Activated naive CD8-positive, alpha-beta T cell treated with anti-CD3 and anti-CD28 coated beads for 36 hours (primary cell): ENCODE measurements around the gene EXOC8. TPM values are rescaled to one million over a fixed set of nuclear protein-coding genes. Genes with fewer than 3 reads are reported as not detected.
"Not testable (repeated sequence)": the region's sequence is repeated elsewhere in the genome, so short reads cannot be mapped to it uniquely, and the experiment has no call there.

Source experiments
- DNase-seq: peaks from one replicate; pipeline ENCODE4 v3.0.0; 2021
- H3K27ac Mint-ChIP-seq: one replicate; pipeline ENCODE4 v1.8.0; 2022; ENCODE audit warnings: mild to moderate bottlenecking, moderate library complexity, mixed read lengths
- H3K27me3 Mint-ChIP-seq: one replicate; pipeline ENCODE4 v1.8.0; 2022; ENCODE audit warnings: mild to moderate bottlenecking, mixed read lengths
- H3K36me3 Mint-ChIP-seq: one replicate; pipeline ENCODE4 v1.8.0; 2021; ENCODE audit warnings: mild to moderate bottlenecking, mixed read lengths
- H3K4me1 Mint-ChIP-seq: one replicate; pipeline ENCODE4 v1.8.0; 2021; ENCODE audit warnings: mixed read lengths
- H3K4me3 Mint-ChIP-seq: one replicate; pipeline ENCODE4 v1.8.0; 2022; ENCODE audit warnings: mild to moderate bottlenecking, moderate library complexity, mixed read lengths
- H3K9me3 Mint-ChIP-seq: one replicate; pipeline ENCODE4 v1.8.0; 2022; ENCODE audit warnings: mixed read lengths
- total RNA-seq, 2 experiments: library from RNA; stranded (reverse); gene quantifications; one replicate each; pipeline ENCODE4 v1.2.3, GENCODE V29; 2021

EXOC8 gene
- total RNA-seq, 2 experiments from 2014 or later = 12.6 to 13.0 TPM

DNA sequence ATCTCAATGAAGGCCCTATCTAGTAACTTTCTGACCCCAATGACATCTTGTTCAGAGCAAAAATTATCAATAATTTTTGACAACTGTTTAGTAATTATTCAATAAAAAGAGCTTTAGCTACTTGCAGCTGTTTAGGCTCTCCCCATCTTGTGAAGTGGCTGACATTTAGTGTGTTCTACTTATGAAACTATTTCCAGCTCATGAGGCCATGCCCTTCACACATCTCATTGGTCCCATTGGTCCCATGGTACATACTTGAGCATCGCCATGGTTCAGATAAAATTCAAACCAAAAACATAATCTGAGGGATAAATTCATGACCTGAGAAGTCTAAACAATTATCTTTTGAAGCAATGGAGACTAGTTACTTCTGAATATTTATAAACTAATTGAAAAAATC is 24.7 kb upstream of the EXOC8 start:
- Mint-ChIP-seq H3K4me1 (peaks cover 4% of the 10 kb centered on the region), H3K4me3 (no peak overlapping the region), H3K27ac (no peak overlapping the region), H3K9me3 (no peaks in the 10 kb centered on the region), H3K36me3 (peaks cover 10% of the 10 kb centered on the region), H3K27me3 (no peaks in the 10 kb centered on the region)
- DNase-seq = no peak

DNA sequence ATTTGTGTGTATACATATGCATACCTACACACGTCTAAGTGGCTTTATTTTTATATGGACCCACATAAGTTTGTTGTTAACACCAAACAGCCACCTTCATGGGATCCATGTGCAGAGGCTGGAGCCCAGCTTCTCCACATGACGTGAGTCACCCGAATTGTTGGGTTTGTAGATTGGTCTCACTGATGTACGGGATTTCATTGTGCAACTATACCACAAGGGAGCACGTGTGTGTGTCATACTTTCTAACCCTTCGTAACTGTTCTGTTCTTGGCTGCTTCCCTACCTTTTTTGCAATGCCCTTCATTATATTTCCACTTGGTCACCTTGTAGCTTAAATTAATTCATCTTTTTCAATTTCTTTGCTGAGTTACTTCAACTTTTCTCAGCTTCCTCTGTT is 21.5 kb upstream of the EXOC8 start:
- Mint-ChIP-seq H3K27ac (no peak overlapping the region), H3K36me3 (peaks cover 6% of the 10 kb centered on the region), H3K4me1 (peaks cover 4% of the 10 kb centered on the region), H3K27me3 (no peaks in the 10 kb centered on the region), H3K9me3 (no peaks in the 10 kb centered on the region), H3K4me3 (no peak overlapping the region)
- no peak for DNase-seq

DNA sequence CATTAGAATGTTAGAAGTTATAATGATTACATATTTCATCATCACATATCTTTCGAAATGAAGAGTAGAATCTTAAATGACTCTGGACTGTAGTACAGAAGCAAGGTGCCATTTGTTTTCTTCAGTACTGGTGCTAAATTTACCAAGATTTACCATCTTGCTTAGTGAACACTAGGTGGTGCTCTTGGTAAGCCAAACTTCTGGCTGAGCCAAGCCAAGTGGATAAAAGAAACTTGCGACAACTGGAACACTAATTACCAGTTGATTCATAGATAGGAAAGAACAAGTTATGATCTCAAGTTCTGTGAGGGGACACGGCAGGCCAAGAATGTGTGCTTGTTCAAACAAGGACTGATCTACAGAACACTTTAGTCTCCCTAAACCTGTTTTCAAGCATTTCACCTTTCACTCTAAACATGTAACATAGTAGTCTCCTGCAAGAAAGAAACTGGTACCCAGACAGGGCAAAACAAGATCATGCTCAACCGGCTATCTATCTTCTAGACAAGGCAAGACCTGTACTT is 20.2 kb upstream of the EXOC8 start:
- Mint-ChIP-seq H3K4me3 (no peak overlapping the region), H3K27ac (peak overlapping the region; percentile 46), H3K9me3 (no peaks in the 10 kb centered on the region), H3K4me1 (peaks cover 4% of the 10 kb centered on the region), H3K36me3 (peaks cover 6% of the 10 kb centered on the region), H3K27me3 (no peaks in the 10 kb centered on the region)
- no peak for DNase-seq

DNA sequence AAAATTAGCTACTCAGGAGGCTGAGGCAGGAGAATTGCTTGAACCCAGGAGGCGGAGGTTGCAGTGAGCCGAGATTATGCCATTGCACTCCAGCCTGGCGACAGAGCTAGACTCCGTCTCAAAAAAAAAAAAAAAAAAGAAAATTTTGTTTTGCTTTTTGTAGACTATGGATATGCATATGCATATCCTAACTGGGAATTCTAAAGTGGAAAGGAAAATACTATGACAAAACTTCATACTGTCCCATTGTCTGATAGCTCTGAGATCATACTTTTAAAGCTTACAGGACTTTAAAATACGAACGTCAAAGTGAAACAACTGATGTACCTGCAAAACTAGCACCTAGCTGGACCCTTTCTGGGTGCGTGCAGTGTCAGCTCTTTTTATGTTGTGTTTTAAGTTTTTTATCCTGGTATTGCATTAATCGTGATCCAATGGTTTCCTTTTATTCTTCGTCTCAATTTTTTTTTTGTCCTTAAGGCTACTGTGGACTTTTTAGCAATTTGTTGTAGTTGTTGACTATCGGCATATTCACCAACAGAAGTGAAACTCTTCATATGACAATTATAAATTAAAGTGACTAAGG is 19.6 kb upstream of the EXOC8 start:
- no peaks in the 10 kb centered on the region for H3K27me3 Mint-ChIP-seq
- peaks cover 6% of the 10 kb centered on the region for H3K36me3 Mint-ChIP-seq
- H3K27ac Mint-ChIP-seq = no peak overlapping the region
- H3K4me3 Mint-ChIP-seq = no peak overlapping the region
- peaks cover 4% of the 10 kb centered on the region for H3K4me1 Mint-ChIP-seq
- no peaks in the 10 kb centered on the region for H3K9me3 Mint-ChIP-seq
- DNase-seq = no peak

DNA sequence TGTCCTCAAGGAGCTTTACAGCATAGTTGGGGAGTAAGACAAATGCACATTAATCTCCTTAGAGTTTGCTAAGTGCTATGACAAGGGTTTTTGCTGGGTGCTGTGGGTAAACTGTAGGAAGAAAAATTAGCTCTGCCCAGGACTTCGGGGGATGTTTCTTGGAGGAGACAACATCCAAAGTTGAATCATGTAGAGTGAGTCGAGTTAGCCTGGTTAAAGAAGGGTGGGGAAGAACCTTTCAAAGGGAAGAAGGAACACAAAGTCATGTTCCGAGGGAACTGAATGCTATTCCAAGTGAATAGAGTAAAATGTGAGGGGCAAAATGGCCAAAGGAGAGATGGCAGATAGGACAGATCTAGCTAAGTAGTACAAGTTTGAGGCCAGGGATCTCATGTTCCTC is 17.5 kb upstream of the EXOC8 start:
- H3K9me3 Mint-ChIP-seq = no peaks in the 10 kb centered on the region
- no peak overlapping the region for H3K27ac Mint-ChIP-seq
- H3K4me3 Mint-ChIP-seq = no peak overlapping the region
- H3K36me3 Mint-ChIP-seq = peaks cover 4% of the 10 kb centered on the region
- no peak for DNase-seq
- no peaks in the 10 kb centered on the region for H3K27me3 Mint-ChIP-seq
- peaks cover 4% of the 10 kb centered on the region for H3K4me1 Mint-ChIP-seq

DNA sequence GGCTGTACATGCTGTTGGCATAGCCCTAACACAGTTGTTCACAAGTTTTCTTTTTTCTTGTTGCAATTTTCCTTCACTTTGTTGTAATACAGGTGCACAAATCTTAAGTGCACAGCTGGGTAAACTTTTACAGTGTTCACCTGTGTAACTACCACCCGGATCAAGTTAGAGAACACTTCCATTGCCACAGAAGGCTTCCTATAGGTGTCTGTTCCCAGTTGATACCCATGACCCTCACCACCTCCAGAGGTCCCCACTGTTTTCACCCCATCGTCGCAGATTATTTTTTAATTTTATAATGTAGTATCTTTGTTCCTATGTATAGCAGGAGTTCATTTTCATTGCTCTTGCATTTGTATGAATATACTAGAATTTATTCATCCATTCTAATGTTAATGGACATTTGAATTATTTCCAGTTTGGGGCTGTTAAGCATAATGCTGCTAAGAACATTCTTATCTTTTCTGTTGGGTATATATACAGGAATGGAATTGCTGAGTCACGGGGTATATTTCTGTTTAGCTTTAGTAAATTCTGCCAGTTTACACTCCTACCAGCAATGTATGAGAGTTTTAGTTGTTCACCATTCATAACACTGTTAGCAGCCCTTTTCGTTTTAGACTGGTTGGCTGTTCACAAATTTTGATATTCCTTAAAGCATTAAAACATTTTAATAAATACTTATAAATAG is 16.8 kb upstream of the EXOC8 start:
- Mint-ChIP-seq H3K9me3 (no peaks in the 10 kb centered on the region), H3K27ac (no peak overlapping the region), H3K4me1 (peaks cover 4% of the 10 kb centered on the region), H3K36me3 (peaks cover 4% of the 10 kb centered on the region), H3K4me3 (no peak overlapping the region), H3K27me3 (no peaks in the 10 kb centered on the region)
- no peak for DNase-seq

DNA sequence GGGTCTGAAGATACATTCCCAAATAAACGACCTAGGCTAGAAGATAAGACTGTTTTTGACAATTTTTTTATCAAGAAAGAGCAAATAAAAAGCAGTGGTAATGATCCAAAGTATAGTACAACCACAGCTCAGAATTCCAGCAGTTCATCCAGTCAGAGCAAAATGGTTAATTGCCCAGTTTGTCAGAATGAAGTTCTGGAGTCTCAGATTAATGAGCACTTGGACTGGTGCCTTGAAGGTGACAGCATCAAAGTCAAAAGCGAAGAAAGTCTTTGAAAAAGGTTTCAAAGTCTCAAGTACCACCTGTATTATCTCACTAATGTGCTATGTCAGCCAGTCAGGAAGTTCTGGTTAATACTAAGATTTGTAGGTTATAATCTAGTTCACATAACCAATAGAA is 15.4 kb upstream of the EXOC8 start:
- H3K4me1 Mint-ChIP-seq = peaks cover 2% of the 10 kb centered on the region
- H3K9me3 Mint-ChIP-seq = no peaks in the 10 kb centered on the region
- DNase-seq = no peak
- H3K4me3 Mint-ChIP-seq = no peak overlapping the region
- no peak overlapping the region for H3K27ac Mint-ChIP-seq
- peaks cover 4% of the 10 kb centered on the region for H3K36me3 Mint-ChIP-seq
- no peaks in the 10 kb centered on the region for H3K27me3 Mint-ChIP-seq

DNA sequence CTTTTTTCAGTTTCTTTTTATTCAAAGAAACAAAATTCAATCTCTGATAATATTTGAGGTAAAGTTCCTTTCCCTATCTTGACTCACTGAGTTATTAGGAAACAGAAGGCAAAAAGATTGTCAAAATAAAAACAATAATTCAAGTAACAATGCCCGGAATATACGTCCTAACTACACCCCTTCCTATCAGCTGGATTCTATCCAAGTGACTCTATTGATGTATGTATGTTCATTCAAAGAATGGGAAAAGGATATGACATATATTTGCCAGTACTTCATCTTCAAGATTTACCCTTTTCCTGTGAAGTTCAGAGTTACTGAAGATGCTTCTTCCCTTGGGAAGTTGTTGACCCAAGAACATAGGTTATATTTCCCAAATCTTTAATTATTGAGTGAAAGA is 14.2 kb upstream of the EXOC8 start:
- H3K9me3 Mint-ChIP-seq = no peaks in the 10 kb centered on the region
- H3K36me3 Mint-ChIP-seq = peaks cover 4% of the 10 kb centered on the region
- no peaks in the 10 kb centered on the region for H3K27me3 Mint-ChIP-seq
- H3K4me1 Mint-ChIP-seq = no peaks in the 10 kb centered on the region
- DNase-seq = no peak
- H3K27ac Mint-ChIP-seq = no peak overlapping the region
- H3K4me3 Mint-ChIP-seq = no peak overlapping the region

DNA sequence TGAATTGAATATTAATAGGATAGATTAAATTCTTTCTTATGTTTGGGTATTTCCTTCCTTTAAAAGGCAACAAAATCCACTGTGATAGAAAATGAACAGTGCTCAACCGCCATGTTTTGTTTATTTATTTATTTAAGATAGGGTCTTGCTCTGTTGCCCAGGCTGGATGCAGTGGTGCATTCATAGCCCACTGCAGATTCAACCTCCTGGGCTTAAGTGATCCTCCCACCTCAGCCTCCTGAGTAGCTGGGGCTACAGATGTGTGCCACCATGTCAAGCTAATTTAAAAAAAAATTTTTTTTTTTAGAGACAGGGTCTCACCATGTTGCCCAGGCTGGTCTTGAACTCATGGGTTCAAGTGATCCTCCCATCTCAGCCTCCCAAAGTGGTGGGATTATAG is 11.2 kb upstream of the EXOC8 start:
- H3K27ac Mint-ChIP-seq, H3K36me3 Mint-ChIP-seq, H3K4me3 Mint-ChIP-seq, H3K9me3 Mint-ChIP-seq, H3K4me1 Mint-ChIP-seq, H3K27me3 Mint-ChIP-seq, DNase-seq: not testable (repeated sequence)

DNA sequence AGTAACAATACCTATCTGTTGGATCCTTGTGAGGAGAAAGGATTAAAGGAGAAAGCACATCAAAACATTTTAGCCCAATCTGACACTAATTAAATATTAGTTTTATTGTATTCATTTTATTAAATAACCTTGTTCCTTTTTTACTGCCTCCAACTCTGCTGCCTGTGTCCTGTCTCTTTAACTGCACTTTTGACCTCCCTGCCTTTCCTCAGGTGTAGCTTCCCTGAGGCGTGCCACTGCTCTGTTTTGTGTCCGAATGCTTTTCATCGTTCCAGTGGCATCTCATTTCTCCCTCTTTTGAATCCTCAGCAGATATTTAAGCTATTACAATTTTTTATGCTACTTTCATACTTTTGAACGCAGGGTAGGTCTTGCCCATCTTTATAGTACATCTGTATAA is 10.8 kb upstream of the EXOC8 start:
- Mint-ChIP-seq H3K4me1 (peaks cover 2% of the 10 kb centered on the region), H3K9me3 (no peaks in the 10 kb centered on the region), H3K27ac (no peak overlapping the region), H3K36me3 (peaks cover 9% of the 10 kb centered on the region), H3K27me3 (no peaks in the 10 kb centered on the region), H3K4me3 (no peak overlapping the region)
- no peak for DNase-seq

DNA sequence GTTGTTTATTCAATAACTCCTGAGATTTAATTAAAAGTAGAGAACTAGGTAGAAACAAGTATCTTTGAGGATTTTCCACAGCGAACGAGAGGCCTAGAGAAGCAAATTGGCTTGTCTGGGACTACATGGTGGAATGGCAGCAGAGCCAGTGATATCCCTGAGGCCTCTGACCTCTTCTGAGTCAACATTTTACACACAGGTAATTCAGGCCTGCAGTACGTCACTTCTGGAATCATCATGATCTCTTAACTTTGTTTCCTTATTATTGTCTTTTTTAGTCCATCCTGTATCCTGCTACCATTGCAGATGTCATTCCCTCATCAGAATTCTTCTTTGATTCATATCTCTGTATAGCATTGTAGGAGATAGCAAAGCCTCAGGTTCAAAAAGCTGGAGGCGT is 10.3 kb upstream of the EXOC8 start:
- DNase-seq = no peak
- Mint-ChIP-seq H3K4me3 (no peak overlapping the region), H3K27me3 (no peaks in the 10 kb centered on the region), H3K4me1 (peaks cover 5% of the 10 kb centered on the region), H3K27ac (no peak overlapping the region), H3K9me3 (no peaks in the 10 kb centered on the region), H3K36me3 (peaks cover 9% of the 10 kb centered on the region)

DNA sequence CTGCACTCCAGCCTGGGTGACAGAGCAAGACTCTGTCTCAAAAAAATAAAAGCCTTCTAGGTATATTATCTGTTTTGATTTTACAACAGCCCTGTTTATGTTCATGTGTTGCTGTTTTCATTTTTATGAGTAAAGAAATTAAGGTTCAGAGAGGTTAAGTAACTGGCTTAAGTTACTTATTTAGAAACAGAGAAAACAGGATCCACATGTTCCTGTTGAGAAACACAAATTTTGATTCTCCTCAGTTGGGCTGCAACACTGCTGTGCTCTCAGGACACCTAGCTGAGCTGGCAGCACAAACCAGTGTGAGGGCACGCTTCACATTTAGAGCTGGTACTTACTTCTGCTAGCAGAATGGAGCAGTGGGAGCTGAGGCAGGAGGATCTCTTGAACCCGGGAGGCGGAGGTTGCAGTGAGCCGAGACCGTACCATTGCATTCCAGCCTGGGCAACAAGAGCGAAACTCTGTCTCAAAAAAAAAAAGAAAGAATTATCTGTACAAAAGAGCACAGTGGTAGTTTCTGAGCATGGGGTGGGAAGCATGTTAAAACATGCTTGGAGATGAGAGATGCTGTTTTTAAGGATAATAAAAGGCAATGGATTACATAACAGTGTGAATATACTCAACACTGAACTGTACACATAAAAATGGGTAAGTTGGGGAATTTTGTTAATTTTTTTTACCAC is 2.8 kb upstream of the EXOC8 start:
- peaks cover 41% of the 10 kb centered on the region for H3K36me3 Mint-ChIP-seq
- no peak overlapping the region for H3K4me3 Mint-ChIP-seq
- H3K27ac Mint-ChIP-seq = no peak overlapping the region
- H3K4me1 Mint-ChIP-seq = peaks cover 39% of the 10 kb centered on the region
- H3K9me3 Mint-ChIP-seq = peaks cover 2% of the 10 kb centered on the region
- peaks cover 3% of the 10 kb centered on the region for H3K27me3 Mint-ChIP-seq
- DNase-seq = no peak

DNA sequence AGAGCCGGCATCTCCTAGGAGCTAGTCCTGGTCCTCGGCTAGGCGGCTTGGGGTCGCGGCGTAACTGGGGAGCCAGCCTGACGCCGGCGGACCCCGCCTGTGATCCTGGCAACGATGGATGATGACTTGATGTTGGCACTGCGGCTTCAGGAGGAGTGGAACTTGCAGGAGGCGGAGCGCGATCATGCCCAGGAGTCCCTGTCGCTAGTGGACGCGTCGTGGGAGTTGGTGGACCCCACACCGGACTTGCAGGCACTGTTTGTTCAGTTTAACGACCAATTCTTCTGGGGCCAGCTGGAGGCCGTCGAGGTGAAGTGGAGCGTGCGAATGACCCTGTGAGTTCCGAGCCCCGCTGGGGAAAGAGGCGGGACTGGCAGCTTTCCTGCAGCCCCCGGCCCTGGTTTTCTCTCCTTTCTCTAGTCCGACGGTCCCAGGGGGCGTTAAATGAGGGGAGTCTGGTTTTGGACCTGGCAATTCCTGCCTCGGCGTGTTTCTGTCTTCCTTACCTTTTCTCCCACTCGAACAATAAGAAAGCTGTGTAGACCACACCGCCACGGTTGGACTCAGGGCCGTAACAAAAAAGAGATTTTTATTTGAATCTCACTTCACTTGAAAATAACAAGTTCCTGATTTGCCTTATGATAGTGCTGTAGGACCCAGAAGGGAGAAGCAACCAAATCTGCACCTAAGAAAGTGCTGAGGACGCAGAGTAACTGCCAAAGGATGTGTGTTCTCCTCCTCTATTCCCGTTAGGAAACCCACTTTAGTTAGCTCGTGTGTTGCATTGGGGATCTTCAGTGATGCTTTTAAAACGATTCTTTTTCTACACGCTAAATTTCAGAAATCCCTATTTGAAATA is 847 bp upstream of the EXOC8 start, which contains the start of gene SPRTN:
TSS of gene SPRTN (plus strand) at position 24 of the 859 bp plus-strand sequence. CDS start at position 115, 91 bp downstream.
- peaks cover 2% of the 10 kb centered on the region for H3K9me3 Mint-ChIP-seq
- no peak for DNase-seq
- peaks cover 48% of the 10 kb centered on the region for H3K4me1 Mint-ChIP-seq
- peaks cover 56% of the 10 kb centered on the region for H3K36me3 Mint-ChIP-seq
- H3K27me3 Mint-ChIP-seq = peaks cover 3% of the 10 kb centered on the region
- H3K4me3 Mint-ChIP-seq = peak within 1 kb of the TSS; percentile 97
- H3K27ac Mint-ChIP-seq = peak within 1 kb of the TSS; percentile 98

DNA sequence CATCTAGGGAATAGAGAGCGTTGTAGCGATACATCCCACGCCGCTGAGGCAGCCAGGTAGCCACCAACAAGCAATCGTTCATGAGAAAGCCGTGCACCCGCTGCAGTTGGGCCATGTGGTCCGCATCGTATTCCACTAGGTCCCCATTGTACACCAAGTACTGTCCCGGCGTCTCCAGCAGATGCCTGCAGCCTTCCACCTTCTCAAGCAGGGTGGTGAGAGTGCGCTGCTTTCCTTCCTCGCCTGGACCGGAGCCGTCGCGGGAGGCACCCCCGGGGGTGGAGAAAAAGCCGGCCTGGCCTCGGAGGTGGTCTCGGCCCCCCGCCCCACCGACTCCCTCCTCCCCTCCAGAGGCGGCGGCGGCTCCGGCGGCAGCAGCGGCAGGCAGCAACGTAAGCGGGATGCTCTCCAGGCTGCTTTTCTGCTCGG is 595 bp downstream of the EXOC8 start:
- Mint-ChIP-seq H3K27ac (peak overlapping the region; percentile 98), H3K4me1 (peaks cover 52% of the 10 kb centered on the region), H3K9me3 (peaks cover 2% of the 10 kb centered on the region), H3K36me3 (peaks cover 62% of the 10 kb centered on the region), H3K27me3 (peaks cover 3% of the 10 kb centered on the region), H3K4me3 (peak overlapping the region; percentile 97)
- DNase-seq = no peak
